Measurements from ENCODE around the gene TMEM187.

DNA sequence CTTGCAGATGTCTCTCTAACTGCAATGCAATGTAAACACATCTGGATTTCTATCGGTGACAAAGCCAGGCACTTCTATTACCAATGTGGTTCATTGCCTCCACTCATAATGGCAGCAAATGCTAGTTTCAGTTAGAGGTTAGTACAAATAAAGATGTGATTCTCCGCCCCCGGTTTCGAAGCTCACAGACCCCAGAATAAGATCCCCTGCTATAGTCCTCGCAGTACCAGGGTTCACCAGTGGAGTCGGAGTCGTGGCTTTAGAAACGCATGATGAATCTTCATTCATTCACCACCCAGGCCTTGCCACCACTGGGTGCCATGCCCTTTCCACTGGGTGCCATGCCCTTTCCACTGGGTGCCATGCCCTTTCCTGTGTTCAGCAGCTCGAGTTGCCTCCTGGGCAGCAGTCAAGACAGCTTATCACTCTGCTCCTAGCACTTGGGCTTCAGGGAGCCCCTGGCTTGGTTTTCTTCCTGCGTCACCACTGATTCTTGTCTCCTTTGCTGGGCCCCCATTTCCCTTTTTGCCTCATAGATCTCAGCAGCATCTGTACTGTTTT is 34.2 kb upstream of the TMEM187 start:
- TF ChIP-seq, protein P1, sequence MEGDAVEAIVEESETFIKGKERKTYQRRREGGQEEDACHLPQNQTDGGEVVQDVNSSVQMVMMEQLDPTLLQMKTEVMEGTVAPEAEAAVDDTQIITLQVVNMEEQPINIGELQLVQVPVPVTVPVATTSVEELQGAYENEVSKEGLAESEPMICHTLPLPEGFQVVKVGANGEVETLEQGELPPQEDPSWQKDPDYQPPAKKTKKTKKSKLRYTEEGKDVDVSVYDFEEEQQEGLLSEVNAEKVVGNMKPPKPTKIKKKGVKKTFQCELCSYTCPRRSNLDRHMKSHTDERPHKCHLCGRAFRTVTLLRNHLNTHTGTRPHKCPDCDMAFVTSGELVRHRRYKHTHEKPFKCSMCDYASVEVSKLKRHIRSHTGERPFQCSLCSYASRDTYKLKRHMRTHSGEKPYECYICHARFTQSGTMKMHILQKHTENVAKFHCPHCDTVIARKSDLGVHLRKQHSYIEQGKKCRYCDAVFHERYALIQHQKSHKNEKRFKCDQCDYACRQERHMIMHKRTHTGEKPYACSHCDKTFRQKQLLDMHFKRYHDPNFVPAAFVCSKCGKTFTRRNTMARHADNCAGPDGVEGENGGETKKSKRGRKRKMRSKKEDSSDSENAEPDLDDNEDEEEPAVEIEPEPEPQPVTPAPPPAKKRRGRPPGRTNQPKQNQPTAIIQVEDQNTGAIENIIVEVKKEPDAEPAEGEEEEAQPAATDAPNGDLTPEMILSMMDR (IDR thresholded peaks at IDR 0.05), result no peak
- no peak for TF ChIP-seq POLR2A (IDR thresholded peaks at IDR 0.05)

Measured in esophagus squamous epithelium (tissue), 4 donors.